ENCODE measurements around the gene RPA3. TPM values are rescaled to one million over a fixed set of nuclear protein-coding genes. Genes with fewer than 3 reads are reported as not detected.

RPA3 gene
- total RNA-seq, 2 donors from 2014 or later = 44.9 to 53.3 TPM

GRCh38 chr7:7647495-7648036 is 70.8 kb downstream of the RPA3 start:
- no peak for DNase-seq
- Histone ChIP-seq H3K4me1 (peaks cover 3% of the 10 kb centered on the region), H3K36me3 (no peaks in the 10 kb centered on the region), H3K27me3 (no peaks in the 10 kb centered on the region), H3K9ac (ENCODE audit: low read depth in 2 of 2, low read length in 2 of 2) (no peak overlapping the region), H3K9me3 (no peaks in the 10 kb centered on the region), H3K4me3 (no peak overlapping the region), H3K27ac (no peak overlapping the region)
- intact Hi-C loops (cut with DNase I) = no loop called here
- no peak for TF ChIP-seq CTCF (IDR thresholded peaks at IDR 0.05)

- peak; percentile 65 for DNase-seq
- Histone ChIP-seq H3K9ac (ENCODE audit: low read depth in 2 of 2, low read length in 2 of 2) (peak overlapping the region in 1 of 2 donors; percentile 99), H3K9me3 (no peaks in the 10 kb centered on the region), H3K36me3 (no peaks in the 10 kb centered on the region), H3K4me3 (no peak overlapping the region), H3K27ac (peak overlapping the region; percentile 95), H3K4me1 (peaks cover 10% of the 10 kb centered on the region), H3K27me3 (no peaks in the 10 kb centered on the region)
- intact Hi-C loops (cut with DNase I) = no loop called here
- TF ChIP-seq CTCF (IDR thresholded peaks at IDR 0.05) = no peak
These were observed 76.3 kb downstream of the RPA3 start for GRCh38 chr7:7642081-7642480.

- DNase-seq = peak; percentile 31
- H3K9ac ChIP-seq (ENCODE audit: low read depth in 2 of 2, low read length in 2 of 2) = peak overlapping the region; percentile 96 to 99
- intact Hi-C loops (cut with DNase I) = no loop called here
These were observed 77.2 kb downstream of the RPA3 start for GRCh38 chr7:7641129-7641663.

GRCh38 chr7:7640221-7641128 is 77.9 kb downstream of the RPA3 start, which contains the start of gene UMAD1:
UMAD1 (plus strand) TSS chr7:7640752; CDS start chr7:7673372, 32,620 bp downstream.
- no peaks in the 10 kb centered on the region for H3K9me3 ChIP-seq
- peak within 1 kb of the TSS; percentile 96 to 99 for H3K9ac ChIP-seq (ENCODE audit: low read depth in 2 of 2, low read length in 2 of 2)
- intact Hi-C loops (cut with DNase I) = no loop called here
- peaks cover 10% of the 10 kb centered on the region for H3K4me1 ChIP-seq
- H3K4me3 ChIP-seq = peak within 1 kb of the TSS; percentile 72
- peak; percentile 99 for DNase-seq
- no peaks in the 10 kb centered on the region for H3K27me3 ChIP-seq
- H3K27ac ChIP-seq = peak within 1 kb of the TSS; percentile 95
- H3K36me3 ChIP-seq = no peaks in the 10 kb centered on the region
- TF ChIP-seq CTCF (IDR thresholded peaks at IDR 0.05) = no peak

More at GRCh38 chr7:7641129-7641663, 77.2 kb downstream of the RPA3 start:
- Histone ChIP-seq H3K36me3 (no peaks in the 10 kb centered on the region), H3K4me1 (peaks cover 10% of the 10 kb centered on the region), H3K27ac (peak overlapping the region; percentile 95), H3K27me3 (no peaks in the 10 kb centered on the region), H3K9me3 (no peaks in the 10 kb centered on the region), H3K4me3 (peak overlapping the region; percentile 72)
- no peak for TF ChIP-seq CTCF (IDR thresholded peaks at IDR 0.05)

- intact Hi-C loops (cut with DNase I) = no loop called here
- peak; percentile 39 for DNase-seq
These were observed 78.6 kb downstream of the RPA3 start for GRCh38 chr7:7639847-7640220.

More at GRCh38 chr7:7639847-7640220, 78.6 kb downstream of the RPA3 start:
- Histone ChIP-seq H3K27me3 (no peaks in the 10 kb centered on the region), H3K36me3 (no peaks in the 10 kb centered on the region), H3K9ac (ENCODE audit: low read depth in 2 of 2, low read length in 2 of 2) (peak overlapping the region; percentile 74 to 99), H3K27ac (peak overlapping the region; percentile 79), H3K4me1 (peaks cover 10% of the 10 kb centered on the region), H3K4me3 (peak overlapping the region; percentile 72), H3K9me3 (no peaks in the 10 kb centered on the region)
- no peak for TF ChIP-seq CTCF (IDR thresholded peaks at IDR 0.05)

All from colonic mucosa (tissue), 4 donors.